Stimulated activated CD4-positive, alpha-beta T cell treated with anti-CD3 and anti-CD28 coated beads, Interleukin-4, amount 100 ng/mL, for 1 hour (primary cell): ENCODE data around the gene WNK2.

Experiments
- DNase-seq: peaks from one replicate; pipeline ENCODE4 v3.0.0-alpha.2; 2020

WNK2 gene

DNA sequence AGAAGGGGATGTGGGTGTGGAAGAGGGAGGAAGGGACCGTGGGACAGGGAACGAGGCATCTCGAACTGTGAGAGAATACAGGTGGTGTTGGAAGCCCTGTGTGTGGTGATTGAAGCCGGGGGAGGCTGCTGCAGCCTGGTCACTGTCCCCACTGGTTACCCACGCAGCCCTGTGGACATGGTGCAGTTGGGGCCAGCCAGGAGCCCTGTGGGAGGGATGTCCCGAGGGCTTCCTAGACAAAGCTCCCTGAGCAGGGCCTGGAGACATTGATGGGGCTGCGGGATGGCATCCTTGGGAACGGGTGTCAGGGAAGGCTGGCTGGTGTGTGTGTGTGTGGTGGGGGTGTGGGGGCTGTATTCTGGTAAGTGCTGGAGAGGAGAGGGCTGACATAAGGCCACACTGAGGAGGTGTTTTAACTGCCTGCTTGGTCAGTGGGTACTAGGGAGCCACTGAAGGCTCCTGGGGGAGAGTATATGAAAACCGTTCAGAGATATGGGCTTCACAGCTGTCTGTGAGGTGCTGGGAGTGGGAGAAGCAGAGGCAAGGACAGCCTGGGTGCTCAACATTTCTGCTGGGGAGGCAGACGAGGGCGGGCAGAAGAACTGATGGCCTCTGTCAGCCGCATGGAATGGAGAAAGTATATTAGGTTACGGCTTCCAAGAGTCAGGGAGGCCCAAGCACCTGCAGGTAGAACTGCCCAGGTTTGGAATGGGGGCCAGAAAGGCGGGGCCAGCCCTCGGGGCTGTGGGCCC lies 20.0 kb downstream of the WNK2 start:
- no peak for DNase-seq

DNA sequence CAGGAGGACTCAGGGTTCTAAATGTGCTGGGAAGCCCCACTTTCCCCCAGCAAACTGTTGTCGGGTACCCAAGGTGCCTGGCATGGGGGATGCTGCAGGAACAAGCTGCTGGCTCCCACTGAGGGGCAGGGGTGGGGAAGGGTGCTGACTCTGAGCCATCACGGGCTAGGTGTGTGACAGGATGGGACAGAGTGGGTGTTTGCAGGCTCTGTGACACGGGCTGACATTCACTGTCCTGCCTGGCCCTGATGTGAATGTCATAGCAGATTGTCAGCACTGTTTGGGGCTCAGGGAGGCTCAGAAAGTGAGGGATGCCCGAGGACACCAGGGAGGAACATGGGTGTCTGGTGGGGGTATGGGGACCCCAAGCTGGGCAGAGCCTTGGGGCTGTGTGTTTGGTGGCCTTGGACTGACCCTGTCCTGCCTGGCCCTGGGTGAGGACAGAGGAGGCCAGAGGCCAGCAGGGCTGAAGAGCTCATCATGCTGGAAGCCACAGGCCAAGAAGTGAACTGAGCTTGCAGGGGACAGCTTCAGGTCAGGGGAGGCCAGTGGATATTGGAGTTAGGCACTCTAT lies 20.6 kb downstream of the WNK2 start:
- no peak for DNase-seq

DNA sequence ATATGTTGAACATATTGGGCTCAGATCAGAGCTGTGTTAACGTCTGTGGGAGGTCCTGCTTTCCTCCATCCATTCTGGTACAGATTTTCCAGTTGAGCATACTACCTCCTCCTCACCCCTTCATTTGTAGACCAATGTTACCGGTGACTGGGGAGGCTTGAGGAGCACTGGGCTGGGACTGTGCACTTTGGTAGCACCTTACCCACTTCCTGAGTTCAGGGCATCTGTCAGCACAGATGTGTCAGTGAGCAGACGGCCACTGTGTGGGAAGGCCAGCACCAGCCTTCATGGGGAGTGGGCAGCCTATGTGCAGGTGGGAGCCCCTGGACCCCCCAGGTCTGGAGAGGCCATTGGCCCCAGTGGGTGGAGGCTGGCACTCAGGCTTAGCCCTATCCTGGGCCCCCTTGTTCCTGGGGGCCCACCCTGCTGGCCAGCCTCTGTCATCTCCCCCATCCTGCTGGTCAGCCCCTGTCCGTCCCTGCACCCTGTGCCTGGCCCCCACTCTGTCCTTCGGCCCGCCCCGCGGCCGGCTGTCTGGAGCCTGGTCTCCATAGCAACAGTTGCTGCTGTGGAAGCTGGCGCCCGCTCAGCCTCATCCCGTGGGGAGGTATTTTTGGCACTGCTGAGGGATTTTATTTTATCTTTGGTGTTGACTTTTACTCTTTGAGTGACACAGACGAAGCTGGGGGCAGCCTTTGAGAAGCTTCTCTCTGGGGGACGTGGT lies 21.3 kb downstream of the WNK2 start:
- DNase-seq = no peak

DNA sequence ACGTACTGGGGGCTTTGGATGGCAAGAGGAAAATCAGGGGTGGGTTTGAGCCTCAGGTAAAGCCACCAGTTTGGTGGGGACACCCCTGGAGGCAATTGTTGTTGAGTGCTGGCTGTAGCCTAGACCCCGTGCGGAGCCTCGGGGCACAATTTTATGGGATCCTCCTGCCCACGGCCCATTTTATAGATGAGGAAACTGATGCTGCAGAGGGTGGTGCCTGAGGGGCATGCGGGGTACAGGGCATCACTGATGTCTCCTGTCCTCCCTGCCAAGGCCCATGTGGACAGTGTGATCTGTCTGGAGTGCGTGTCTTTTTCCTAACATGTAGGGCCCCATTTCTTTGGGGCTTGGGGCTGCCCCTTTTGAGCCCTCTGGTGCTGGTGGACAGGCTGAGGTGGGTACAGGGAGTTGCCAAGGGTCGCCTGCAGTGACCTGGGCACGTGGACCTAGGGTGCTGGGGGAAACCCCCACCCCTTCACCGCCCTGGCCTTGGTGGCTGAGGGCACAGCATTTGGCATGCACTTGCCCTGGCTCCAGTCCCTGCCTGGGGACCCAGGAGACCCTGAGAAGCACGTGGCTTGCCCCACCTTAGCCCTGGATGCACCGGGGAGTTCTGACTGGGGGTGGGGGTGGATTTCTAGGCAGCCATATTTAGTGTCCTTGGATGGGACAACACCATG lies 22.1 kb downstream of the WNK2 start:
- no peak for DNase-seq

DNA sequence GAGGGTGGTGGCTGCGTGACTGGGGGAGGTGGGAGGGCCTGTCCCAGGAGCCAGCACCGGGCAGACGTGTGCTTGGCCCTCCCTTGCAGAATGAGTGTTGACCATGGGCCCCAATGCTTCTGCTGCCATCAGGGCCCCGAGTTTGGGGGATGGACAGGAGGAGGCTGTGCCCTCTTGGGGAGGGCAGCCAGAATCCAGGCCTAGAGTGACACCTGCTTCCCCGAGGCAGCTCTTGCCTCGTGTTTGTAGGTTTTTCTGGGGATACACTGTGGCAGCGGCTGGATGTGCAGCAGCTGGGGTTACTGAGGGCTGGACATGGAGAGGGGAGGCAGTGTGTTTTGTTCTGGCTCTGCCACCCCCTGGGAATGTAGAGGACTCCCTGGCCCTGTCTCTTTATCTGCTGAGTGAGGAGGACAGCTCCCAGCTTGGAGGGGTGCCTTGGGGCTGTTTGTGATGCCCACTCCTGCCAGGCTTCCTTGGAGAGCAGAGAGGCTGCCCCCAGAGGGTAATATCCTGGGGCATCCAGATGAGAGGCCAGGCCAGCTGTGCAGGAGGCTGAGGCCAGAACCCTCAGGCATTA lies 22.7 kb downstream of the WNK2 start:
- DNase-seq = no peak

DNA sequence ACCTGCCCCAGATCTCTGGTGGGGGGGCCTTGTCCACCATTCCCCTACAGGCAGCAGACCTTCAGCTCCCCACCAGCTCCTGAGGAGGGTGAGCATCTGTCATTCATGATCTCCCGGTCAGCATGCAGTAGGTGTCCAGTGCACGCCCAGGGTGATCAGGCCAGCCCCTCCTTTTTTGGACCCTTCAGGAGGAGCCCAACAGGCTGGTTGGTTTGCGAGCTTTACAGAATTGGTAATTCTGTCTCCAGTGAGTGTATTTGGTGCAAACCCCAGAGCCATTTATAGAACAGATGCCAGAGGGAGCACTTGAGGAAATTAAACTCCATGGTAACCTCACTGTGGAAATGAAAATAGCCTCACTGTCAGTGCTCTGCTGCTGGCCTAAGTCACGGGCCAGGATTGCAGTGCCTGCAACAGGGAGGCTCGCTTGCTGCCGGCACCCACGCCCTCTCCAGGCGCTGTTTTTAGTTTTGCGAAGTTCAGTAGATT lies 23.4 kb downstream of the WNK2 start:
- DNase-seq = no peak

DNA sequence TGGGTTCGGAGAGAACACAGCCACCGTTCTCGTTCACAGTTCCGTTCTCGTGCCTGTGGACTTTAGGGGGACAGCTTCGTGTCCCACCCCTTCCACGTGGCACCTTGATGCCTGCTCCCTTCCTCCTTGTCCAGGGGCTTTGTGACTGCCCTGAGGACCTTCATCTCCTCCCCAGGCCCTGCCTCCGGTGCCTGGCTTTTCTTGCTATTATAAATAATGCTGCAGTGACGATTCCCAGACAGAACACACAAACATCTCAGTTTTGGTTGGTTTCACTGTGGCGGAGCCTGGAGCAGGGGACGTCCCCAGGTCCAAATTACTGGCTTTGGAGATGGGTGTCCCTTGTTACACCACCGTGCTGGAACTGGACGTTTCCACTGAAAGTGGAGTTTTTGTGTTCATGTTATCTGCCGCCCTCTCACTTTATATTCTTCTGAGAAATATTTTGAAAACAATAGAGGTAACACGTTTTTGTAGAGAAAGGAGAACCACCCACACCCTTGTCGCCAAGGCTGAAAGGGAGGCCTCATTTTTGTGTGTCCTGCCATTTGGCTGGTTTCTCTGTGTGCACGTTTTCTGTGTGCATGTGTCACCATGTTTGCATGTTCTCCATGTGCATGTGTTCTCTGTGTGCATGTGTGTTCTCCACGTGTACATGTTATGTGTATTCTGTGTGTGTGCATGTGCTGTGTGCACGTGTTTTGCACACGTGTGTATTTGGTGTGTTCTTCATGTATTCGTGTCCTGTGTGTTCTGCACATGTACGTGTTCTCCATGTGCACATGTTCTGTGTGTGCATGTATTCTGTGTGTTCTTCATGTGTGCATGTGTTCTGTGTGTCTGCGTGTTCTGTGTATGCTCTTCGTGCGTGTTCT lies 24.2 kb downstream of the WNK2 start:
- no peak for DNase-seq

DNA sequence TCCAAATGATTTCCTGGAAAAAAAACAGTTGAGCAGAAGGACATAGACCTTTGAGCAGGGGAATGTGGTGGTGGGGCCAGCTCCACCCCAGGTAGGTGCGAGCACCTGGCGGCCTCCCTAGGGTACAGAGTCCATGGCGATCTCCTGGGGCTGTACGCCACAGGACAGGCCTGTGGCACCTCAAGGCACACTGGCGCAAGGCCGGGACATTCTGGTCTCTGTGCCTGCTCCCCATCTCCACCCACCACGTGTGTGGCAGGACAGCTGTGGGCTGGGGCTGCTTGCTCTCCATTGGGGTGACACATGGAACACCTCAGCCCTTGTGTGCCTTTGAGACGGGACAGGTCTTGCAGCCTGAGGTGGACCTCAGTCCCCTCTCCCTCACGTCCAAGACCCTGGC lies 25.2 kb downstream of the WNK2 start:
- DNase-seq = no peak

DNA sequence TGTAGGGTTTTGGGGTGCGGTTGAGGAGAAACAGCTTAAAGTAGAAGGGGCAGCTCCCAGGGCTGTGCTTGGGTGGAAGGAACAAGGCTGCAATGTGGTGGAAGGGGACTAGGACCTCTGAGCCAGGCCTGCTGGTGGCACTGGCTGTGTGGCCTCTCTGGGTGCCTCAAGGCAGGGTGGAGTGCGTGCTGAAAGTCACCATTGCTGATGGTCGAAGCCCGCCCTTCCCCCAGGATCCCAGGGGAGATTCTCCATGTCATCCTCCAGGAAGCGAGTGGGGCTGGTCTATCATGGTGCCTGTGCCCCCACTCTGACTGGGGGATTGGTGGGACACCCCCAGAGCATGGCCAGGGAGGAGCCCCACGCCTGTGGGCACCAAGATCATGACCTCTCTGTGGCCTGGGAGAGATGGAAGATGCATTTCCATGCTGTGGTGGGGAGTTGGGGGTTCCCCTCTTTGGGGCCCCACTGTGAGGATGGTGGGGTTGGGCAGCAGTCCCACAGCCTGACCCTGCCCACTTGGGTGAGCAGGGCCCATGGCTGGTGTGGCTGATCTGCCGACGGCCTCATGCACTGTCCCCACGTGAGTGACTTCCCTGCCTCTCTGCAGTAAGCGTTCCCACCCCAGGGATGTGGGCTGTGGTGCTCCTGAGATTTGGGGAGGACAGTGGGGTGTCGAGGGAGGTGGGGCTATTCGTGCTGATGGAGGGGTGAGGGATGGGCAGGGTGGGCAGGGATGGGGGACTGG lies 25.8 kb downstream of the WNK2 start:
- DNase-seq = no peak

DNA sequence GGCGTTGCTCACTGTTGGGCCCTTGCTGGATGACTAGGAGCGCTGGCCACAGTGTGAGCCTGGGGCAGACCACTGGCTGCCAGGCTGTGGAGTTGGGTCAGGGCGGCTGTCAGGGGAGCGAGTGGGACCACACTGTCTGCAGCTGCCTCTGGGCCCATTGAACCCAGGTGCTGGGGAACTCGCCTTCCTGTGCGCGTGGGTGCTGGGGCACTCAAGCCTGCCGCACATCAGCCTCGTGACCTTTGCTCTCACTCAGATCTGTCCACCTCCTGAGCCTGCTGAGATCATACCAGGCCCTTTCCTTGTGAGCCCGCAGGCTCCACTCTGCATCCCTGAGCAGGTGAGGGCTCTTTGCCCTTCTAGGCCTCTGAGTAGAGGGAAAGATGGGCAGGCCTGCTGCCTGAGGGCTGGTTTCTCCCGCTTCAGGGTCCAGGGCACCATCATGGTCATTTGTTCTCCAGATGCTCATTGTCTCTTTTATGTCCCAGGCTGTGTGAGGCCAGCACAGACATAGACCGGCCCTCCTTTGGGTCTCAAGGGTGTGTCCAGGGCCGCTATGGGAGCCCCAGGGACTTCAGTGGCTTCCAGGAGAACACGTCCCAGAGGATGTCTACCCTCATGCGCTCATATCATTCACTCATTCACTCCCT lies 26.5 kb downstream of the WNK2 start:
- DNase-seq = no peak

DNA sequence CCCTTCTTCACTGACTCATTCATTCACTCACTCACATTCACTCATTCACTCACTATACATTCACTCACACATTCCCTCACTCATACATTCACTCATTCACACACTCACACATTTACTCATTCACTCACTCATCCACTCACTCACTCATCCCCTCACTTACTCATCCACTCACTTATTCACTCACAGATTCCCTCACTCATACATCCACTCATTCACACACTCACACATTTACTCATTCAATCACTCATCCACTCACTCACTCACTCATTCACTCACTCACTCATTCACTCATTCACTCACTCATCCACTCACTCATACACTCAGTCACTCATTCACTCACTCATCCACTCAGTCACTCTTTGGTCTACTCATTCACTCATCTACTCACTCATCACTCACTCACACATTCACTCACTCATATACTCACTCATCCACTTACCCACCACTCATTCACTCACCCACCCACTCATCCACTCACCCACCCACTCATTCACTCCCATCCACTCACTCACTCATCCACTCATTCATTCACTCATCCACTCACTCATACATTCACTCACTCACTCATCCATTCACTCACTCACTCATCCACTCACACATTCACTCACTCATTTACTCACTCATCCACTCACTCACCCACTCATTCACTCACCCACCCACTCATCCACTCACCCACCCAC lies 27.2 kb downstream of the WNK2 start:
- DNase-seq = no peak

DNA sequence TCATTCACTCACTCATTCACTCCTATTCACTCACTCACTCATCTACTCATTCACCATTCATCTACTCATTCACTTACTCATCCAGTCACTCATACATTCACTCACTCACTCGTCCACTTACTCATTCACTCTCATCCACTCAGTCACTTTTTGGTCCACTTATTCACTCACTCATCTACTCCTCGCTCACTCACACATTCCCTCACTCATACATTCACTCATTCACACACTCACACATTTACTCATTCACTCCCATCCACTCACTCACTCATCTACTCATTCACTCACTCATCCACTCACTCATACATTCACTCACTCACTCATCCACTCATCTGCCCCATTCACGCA lies 27.7 kb downstream of the WNK2 start:
- no peak for DNase-seq

DNA sequence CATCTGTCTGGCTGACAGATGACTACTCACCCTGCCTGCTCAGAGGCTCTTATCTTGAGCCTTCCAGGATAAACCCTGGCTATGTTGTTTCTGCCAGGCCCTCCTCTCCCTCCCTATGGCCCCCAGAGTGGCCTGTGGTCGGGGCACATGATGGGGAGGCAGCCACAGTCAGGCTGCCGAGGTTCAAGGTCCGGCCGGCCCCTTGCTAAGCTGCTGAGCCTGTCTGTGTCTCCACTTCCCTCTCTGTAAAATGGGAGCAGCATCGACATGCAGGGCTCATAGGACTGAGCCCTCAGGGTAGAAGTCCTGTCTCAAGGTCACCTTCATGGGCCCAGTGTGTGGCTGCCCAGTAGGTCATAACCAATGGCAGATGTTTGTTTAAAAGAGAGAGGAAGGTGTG lies 28.5 kb downstream of the WNK2 start:
- DNase-seq = no peak

DNA sequence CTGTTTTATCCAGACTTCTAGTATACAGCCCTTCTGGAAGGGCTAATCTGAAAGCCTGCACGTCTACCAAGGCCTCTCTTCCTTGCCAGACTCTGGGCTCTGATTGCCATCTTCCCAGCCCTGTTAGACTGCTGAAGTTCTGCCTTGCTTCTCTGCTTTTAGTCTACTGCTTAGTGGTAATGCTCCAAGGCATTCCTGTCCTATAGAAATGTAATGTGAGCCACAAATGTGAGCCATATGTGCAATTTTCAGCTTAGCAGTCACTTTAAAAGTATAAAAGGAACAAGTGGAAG lies 32.1 kb downstream of the WNK2 start:
- DNase-seq = no peak

DNA sequence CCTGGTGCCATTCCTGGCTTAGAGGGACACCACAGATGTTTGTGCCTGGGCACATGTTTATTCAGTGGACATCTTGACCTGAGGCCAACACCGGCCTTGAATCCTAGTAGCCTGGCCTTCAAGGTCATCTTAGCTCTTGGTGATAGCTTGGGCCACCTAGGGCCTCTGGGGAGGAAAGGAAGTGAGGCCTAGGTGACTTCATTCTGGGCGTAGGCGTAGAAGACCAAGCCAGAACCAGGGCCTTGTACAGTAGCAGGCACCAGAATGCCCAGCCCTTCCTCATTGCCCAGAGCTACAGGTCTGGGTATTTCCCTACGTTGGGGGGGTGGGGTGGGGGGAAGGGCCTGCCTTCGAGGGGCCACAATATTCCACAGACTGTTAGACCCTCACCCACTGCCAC lies 33.8 kb downstream of the WNK2 start:
- no peak for DNase-seq

DNA sequence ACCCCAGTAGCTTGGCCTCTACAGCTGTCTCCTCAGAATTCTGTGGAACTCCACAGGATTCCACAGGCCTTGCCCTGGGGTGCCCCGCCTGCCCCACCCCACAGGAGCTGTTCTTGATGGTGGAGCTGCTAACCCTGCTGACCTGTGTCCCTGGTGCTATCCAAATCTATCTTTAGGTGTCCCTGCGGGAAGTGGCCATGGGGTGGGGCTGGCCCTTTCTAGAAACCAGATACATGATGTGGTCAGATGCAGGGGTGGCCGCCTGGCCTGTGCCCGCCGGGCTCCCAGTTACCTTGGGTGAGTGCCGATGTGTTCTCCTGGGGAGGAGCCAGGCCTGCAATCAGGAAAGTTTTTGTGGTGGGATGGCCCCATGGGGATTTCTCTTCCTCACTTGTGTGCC lies 34.2 kb downstream of the WNK2 start:
- DNase-seq = no peak

DNA sequence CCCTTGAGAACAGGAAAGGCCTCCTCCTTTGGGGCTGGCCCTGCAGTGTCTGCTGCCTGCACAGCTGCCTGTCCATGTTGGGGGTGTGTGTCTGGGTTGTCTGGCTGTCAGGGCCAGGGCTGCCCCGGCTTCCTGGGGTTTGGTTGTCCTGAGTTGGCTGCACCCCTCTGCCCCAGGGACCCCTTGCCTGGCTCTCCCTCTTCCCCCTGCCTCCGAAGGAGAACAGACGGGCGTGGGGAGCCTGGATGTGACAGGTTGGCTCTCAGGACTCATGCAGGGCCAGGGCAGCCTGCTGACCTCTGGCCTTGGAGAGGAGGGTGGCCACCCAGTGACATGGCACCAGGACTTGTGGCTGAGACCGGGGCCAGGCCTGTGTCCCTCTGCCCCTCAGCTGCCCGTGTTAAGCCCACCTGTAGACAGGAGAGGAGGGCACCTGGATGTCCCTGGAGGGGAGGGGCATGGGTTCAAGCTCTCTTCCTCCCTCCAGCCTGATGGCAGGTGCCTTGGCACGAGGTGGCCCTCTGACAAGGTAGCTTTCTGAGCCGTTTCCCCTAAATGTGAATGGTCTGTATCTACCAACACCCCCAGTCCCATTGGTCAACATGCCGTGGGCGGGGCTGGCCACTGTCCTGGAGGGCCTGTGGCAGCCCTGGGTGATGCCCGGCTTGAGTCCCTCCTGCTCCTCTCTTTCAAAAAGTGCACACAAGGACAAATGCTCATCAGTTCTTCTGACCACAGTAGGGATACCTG lies 34.9 kb downstream of the WNK2 start:
- DNase-seq = no peak

DNA sequence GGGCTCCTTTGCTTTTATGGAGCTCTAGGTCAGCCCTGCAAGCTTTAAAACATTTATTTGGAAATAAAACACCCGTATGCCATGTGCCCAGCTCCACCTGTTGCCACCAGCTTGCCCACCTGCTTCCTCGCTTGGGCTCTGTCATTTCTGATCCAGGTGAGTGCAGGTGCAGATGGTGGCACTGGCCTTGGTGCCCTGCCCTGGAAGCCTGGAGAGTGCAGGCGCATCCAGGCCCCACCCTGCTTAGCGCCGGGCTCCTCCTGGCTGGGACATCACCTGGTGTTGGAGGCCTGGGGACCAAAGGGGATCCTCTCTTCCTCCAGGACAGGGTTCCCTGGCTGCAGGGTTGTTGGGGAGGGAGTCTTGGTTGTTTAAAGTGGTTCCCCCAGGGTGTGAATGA lies 35.8 kb downstream of the WNK2 start:
- DNase-seq = no peak

DNA sequence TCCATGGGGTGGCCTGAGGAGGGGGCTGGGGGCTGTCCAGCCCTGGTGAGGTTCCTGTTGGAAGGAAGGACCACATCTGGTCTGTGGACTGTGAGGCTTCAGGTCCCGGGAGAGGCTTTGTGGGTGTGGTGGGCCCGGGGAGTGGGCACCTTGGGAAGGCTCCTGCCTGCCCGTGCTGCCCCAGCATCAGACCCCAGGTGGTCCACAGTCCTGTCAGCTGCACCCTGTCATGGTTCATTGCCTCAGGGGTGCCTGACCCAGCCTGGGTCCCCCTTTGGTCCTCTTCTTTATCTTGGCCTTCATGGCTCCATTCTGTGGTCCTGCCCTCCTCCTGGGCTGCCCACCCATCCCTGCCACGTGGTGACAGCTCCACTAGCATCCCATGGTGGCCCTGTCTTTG lies 36.7 kb downstream of the WNK2 start:
- no peak for DNase-seq

DNA sequence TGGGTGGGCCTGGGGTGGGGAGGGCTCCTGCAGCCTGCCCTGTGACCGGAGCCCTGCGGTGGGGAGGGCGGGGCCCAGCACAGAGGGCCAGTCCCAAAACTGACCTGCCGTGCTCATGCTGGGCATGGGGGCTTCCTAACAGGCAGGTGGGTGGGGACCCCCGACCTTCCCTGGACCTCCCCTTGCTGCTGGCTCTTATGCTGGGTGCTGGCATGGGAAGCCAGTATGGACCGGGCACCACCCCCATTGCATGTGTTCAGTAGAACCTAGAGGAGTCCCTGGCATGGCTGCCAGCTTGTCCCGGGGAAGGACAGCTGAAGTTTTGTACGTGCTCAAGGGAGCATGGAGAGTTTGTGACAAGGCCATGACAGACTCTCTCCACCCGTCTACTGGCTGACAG lies 37.1 kb downstream of the WNK2 start:
- DNase-seq = no peak
